Esophagus muscularis mucosa (tissue), 3 donors: ENCODE data around the gene ESYT3.

Experiments used
- POLR2AphosphoS5 ChIP-seq, 2 donors: sonication (generic); formaldehyde crosslinking; IDR thresholded peaks; one replicate each; pipeline ENCODE4 v1.6.1; 2017; ENCODE audit warnings: antibody characterized with exemption in 2 of 2
- TF ChIP-seq, protein P1 (sequence below), 3 experiments: fragments of 200-600 bp in 2 of 3; fragments of 450-650 bp in 1 of 3; sonication (generic) in 2 of 3; IDR thresholded peaks; one replicate each; pipeline ENCODE4 v1.5.1; 2017 to 2019; ENCODE audit warnings: antibody characterized with exemption in 3 of 3, mild to moderate bottlenecking in 2 of 3, moderate library complexity in 1 of 3

DNA sequence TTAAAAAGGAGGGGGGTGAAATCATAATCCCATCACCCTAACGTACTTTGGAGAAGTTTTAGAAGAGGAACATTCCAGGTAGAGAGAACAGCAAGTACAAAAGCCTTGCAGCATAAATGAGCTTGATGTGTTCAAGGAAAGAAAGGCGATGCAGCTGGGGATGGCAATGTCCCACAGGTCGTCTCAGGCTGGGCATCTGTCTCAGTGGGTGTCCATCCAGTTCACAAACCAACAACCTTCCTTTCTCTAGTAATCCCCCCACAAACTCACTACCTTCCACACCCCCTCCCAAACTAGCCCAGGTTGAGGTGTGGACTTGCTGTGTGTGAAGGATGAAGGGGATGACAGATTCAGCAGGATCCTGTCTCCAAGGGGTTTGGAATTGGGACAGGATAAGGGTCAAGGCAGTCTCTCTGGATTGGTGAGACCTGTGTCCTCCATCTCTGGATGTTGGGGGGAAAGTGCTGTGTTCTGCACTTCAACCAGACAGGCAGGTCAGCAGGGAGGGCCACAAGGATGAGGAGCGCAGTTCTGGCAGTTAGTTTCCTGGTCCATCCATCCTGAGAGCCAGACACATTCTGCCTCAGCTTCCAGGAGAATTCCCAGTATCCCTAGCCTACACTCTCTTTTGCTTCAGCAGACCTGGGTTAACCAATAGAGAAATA is 1.7 kb upstream of the ESYT3 start:
- TF ChIP-seq, protein P1, sequence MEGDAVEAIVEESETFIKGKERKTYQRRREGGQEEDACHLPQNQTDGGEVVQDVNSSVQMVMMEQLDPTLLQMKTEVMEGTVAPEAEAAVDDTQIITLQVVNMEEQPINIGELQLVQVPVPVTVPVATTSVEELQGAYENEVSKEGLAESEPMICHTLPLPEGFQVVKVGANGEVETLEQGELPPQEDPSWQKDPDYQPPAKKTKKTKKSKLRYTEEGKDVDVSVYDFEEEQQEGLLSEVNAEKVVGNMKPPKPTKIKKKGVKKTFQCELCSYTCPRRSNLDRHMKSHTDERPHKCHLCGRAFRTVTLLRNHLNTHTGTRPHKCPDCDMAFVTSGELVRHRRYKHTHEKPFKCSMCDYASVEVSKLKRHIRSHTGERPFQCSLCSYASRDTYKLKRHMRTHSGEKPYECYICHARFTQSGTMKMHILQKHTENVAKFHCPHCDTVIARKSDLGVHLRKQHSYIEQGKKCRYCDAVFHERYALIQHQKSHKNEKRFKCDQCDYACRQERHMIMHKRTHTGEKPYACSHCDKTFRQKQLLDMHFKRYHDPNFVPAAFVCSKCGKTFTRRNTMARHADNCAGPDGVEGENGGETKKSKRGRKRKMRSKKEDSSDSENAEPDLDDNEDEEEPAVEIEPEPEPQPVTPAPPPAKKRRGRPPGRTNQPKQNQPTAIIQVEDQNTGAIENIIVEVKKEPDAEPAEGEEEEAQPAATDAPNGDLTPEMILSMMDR (IDR thresholded peaks at IDR 0.05) = no peak
- TF ChIP-seq POLR2AphosphoS5 (IDR thresholded peaks at IDR 0.05) = no peak
